Gastrocnemius medialis (tissue), 4 donors: ENCODE measurements around the gene TMEM167A. TPM values are rescaled to one million over a fixed set of nuclear protein-coding genes. Genes with fewer than 3 reads are reported as not detected.

Source experiments
- ATAC-seq, 2 donors: fragments of 150-250 bp; one replicate each; pipeline ENCODE4 v1.9.1; 2016
- DNase-seq, 2 donors: peaks; one replicate each; pipeline ENCODE4 v3.0.0-alpha.2; 2019
- H3K27ac ChIP-seq, 4 donors: fragments of 200-600 bp; sonication (generic); 1 replicate in 1 of 4; 2 replicates in 3 of 4; pipeline ENCODE4 v1.5.1; 2016 to 2018; ENCODE audit warnings: mild to moderate bottlenecking in 2 of 4, moderate library complexity in 1 of 4
- H3K27me3 ChIP-seq, 3 donors: fragments of 200-600 bp; sonication (generic) in 2 of 3; 1 replicate in 1 of 3; 2 replicates in 2 of 3; pipeline versions ENCODE4 v1.5.1 to v1.6.0; 2016 to 2019; ENCODE audit warnings: mild to moderate bottlenecking in 1 of 3, moderate library complexity in 1 of 3
- H3K36me3 ChIP-seq, 2 donors: fragments of 200-600 bp; sonication (generic) in 1 of 2; one replicate each; pipeline ENCODE4 v1.5.1; 2017 to 2018
- H3K4me1 ChIP-seq, 2 donors: fragments of 200-600 bp; sonication (generic) in 1 of 2; one replicate each; pipeline ENCODE4 v1.5.1; 2016 to 2017; ENCODE audit warnings: mild to moderate bottlenecking in 2 of 2
- H3K4me3 ChIP-seq, 4 donors: fragments of 200-600 bp; sonication (generic) in 3 of 4; 1 replicate in 1 of 4; 2 replicates in 3 of 4; pipeline ENCODE4 v1.5.1; 2016 to 2019; ENCODE audit warnings: mild to moderate bottlenecking in 2 of 4
- H3K9me3 ChIP-seq, 3 donors: fragments of 200-600 bp; sonication (generic) in 2 of 3; 1 replicate in 1 of 3; 2 replicates in 2 of 3; pipeline ENCODE4 v1.5.1; 2016 to 2019
- CTCF ChIP-seq, 5 experiments: fragments of 450-650 bp in 3 of 5; fragments of 200-600 bp in 2 of 5; sonication (generic) in 2 of 5; IDR thresholded peaks in 4 of 5; conservative IDR thresholded peaks in 1 of 5; 1 replicate in 4 of 5; 2 replicates in 1 of 5; pipeline ENCODE4 v1.5.1; 2016 to 2019; ENCODE audit warnings: antibody characterized with exemption in 5 of 5, mild to moderate bottlenecking in 3 of 5, moderate library complexity in 3 of 5
- POLR2A ChIP-seq, 2 donors: fragments of 450-650 bp; IDR thresholded peaks; one replicate each; pipeline ENCODE4 v1.6.1; 2017; ENCODE audit warnings: antibody characterized with exemption in 2 of 2, mild to moderate bottlenecking in 2 of 2, moderate library complexity in 2 of 2
- in situ Hi-C, 4 donors: fragments of 200-750 bp; cut with MboI; loops; one replicate each; pipeline versions ENCODE4 v1.15.0 to v1.8.0; 2017; ENCODE audit warnings: low sequenced_read_pairs in 4 of 4
- intact Hi-C: fragments of 100-400 bp; cut with DNase I; formaldehyde crosslinking; loops from one replicate; pipeline ENCODE4 v1.15.1; 2023; ENCODE audit warnings: low total_unique reads
- total RNA-seq, 4 donors: library from RNA; depleted of rRNA; stranded (reverse); fragments of >200 nt; gene quantifications; one replicate each; pipeline versions ENCODE4 v1.1.0 to v1.2.3, GENCODE V29; 2016

Gene TMEM167A
- 10 to 100 TPM; 16.5 to 24.6 (median 20.0) TPM for total RNA-seq

GRCh38 chr5:83076742-83077661 is at the start of gene TMEM167A, which contains the start of gene XRCC4:
Gene TMEM167A (minus strand): TSS chr5:83077394. CDS start chr5:83077323, 71 bp downstream.
Gene XRCC4 (plus strand): TSS chr5:83077547. CDS start chr5:83104920, 27,373 bp downstream.
- H3K4me1 ChIP-seq = peaks cover 29 to 36% of the 10 kb centered on the region in 2 donors
- intact Hi-C loops (loop anchor here (10.0 kb wide), 2 partner anchors 742 to 1102 kb away; partner anchors contain the start of gene ATG10), in situ Hi-C loops (no loop called here)

GRCh38 chr5:83126501-83126900 is 49.3 kb upstream of the TMEM167A start:
- in situ Hi-C loops (no loop called here), intact Hi-C loops (no loop called here)
- no peak overlapping the region for H3K27ac ChIP-seq
- no peak for DNase-seq
- no peaks in the 10 kb centered on the region for H3K9me3 ChIP-seq
- no peaks in the 10 kb centered on the region for H3K4me1 ChIP-seq
- no peak overlapping the region for H3K4me3 ChIP-seq
- no peak for TF ChIP-seq CTCF (IDR thresholded peaks at IDR 0.05 in 4 of 5, conservative IDR thresholded peaks at IDR 0.05 in 1 of 5)
- TF ChIP-seq POLR2A (IDR thresholded peaks at IDR 0.05) = no peak
- no peaks in the 10 kb centered on the region for H3K36me3 ChIP-seq
- no peaks in the 10 kb centered on the region for H3K27me3 ChIP-seq
- ATAC-seq = no peak

More at GRCh38 chr5:83076742-83077661, at the start of gene TMEM167A, which contains the start of gene XRCC4:
- Histone ChIP-seq H3K36me3 (no peaks in the 10 kb centered on the region), H3K9me3 (no peaks in the 10 kb centered on the region), H3K27ac (peak within 1 kb of the TSS; percentile 87 to 93 (median 92)), H3K27me3 (no peaks in the 10 kb centered on the region), H3K4me3 (peak within 1 kb of the TSS; percentile 74 to 97 (median 88))
- DNase-seq (peak; percentile 97), ATAC-seq (peak; percentile 99 to 100)
- TF ChIP-seq POLR2A (IDR thresholded peaks at IDR 0.05) = peak; percentile 76 to 86
- no peak for TF ChIP-seq CTCF (IDR thresholded peaks at IDR 0.05 in 4 of 5, conservative IDR thresholded peaks at IDR 0.05 in 1 of 5)

GRCh38 chr5:83125560-83125959 is 48.4 kb upstream of the TMEM167A start:
- no peak overlapping the region for H3K27ac ChIP-seq
- no peaks in the 10 kb centered on the region for H3K9me3 ChIP-seq
- in situ Hi-C loops (no loop called here), intact Hi-C loops (no loop called here)
- no peak overlapping the region for H3K4me3 ChIP-seq
- H3K36me3 ChIP-seq = no peaks in the 10 kb centered on the region
- DNase-seq (no peak), ATAC-seq (no peak)
- no peaks in the 10 kb centered on the region for H3K27me3 ChIP-seq
- TF ChIP-seq POLR2A (IDR thresholded peaks at IDR 0.05) (no peak), CTCF (IDR thresholded peaks at IDR 0.05 in 4 of 5, conservative IDR thresholded peaks at IDR 0.05 in 1 of 5) (no peak)
- H3K4me1 ChIP-seq = no peaks in the 10 kb centered on the region

- H3K27me3 ChIP-seq = no peaks in the 10 kb centered on the region
- H3K4me3 ChIP-seq = no peak overlapping the region
- H3K27ac ChIP-seq = no peak overlapping the region
- no peak for TF ChIP-seq POLR2A (IDR thresholded peaks at IDR 0.05)
- TF ChIP-seq CTCF (IDR thresholded peaks at IDR 0.05 in 4 of 5, conservative IDR thresholded peaks at IDR 0.05 in 1 of 5) = no peak
- no peak for DNase-seq
- H3K4me1 ChIP-seq = no peaks in the 10 kb centered on the region
- no peaks in the 10 kb centered on the region for H3K9me3 ChIP-seq
- intact Hi-C loops = no loop called here
- no peaks in the 10 kb centered on the region for H3K36me3 ChIP-seq
- ATAC-seq = no peak
- in situ Hi-C loops = no loop called here
Observed at GRCh38 chr5:83124593-83124992, 47.4 kb upstream of the TMEM167A start.
